Measurements from ENCODE around the gene BRD3OS. TPM values are rescaled to one million over a fixed set of nuclear protein-coding genes. Genes with fewer than 3 reads are reported as not detected.
A peak's percentile ranks its signal among the peaks of the same experiment; 100 is the strongest.

Gene BRD3OS
- polyA plus RNA-seq, 1 of the 3 experiments (the other 2 are of a cell fraction): 23.1 TPM

DNA sequence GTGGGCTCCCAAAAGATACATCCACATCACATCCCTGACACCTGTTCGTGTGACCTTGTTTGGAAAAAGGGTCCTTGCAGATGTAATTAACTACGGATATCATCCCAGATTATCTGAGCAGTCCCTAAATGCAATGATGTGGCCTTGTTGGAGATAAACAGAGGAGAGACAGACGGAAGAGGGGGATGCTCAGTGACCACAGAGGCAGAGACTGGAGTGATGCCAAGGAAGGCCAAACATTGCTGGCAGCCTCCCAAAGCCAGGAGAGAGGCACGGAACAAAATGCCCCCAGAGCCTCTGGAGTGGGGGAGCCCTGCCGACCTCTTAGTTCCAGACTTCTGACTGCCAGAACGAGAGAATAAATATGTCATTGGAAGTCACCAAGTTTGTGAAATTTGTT is 18.1 kb upstream of the BRD3OS start (continued):
- TF ChIP-seq, protein P1, sequence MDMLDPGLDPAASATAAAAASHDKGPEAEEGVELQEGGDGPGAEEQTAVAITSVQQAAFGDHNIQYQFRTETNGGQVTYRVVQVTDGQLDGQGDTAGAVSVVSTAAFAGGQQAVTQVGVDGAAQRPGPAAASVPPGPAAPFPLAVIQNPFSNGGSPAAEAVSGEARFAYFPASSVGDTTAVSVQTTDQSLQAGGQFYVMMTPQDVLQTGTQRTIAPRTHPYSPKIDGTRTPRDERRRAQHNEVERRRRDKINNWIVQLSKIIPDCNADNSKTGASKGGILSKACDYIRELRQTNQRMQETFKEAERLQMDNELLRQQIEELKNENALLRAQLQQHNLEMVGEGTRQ (IDR thresholded peaks at IDR 0.05; ENCODE audit: borderline replicate concordance, low read depth, low read length): no peak
- no peak for TF ChIP-seq TAF1 (IDR thresholded peaks at IDR 0.05; ENCODE audit: borderline replicate concordance, low read depth, low read length)
- TF ChIP-seq EP300 (IDR thresholded peaks at IDR 0.05; ENCODE audit: borderline replicate concordance in 1 of 2, low read depth in 1 of 2, low read length in 1 of 2): peak in 1 of 2 experiments; percentile 83; a peak in 2 of 4 replicates
- no peak for TF ChIP-seq GABPA (IDR thresholded peaks at IDR 0.05; ENCODE audit: low read depth)
- TF ChIP-seq RAD21 (IDR thresholded peaks at IDR 0.05; ENCODE audit: low read length): no peak
- TF ChIP-seq POLR2AphosphoS5 (IDR thresholded peaks at IDR 0.05; ENCODE audit: low read depth, low read length): no peak
- TF ChIP-seq RCOR1 (IDR thresholded peaks at IDR 0.05; ENCODE audit: low read length): peak; percentile 94
- TF ChIP-seq, protein P2, sequence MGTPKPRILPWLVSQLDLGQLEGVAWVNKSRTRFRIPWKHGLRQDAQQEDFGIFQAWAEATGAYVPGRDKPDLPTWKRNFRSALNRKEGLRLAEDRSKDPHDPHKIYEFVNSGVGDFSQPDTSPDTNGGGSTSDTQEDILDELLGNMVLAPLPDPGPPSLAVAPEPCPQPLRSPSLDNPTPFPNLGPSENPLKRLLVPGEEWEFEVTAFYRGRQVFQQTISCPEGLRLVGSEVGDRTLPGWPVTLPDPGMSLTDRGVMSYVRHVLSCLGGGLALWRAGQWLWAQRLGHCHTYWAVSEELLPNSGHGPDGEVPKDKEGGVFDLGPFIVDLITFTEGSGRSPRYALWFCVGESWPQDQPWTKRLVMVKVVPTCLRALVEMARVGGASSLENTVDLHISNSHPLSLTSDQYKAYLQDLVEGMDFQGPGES (IDR thresholded peaks at IDR 0.05; ENCODE audit: low read depth, low read length): no peak
- TF ChIP-seq JUND (IDR thresholded peaks at IDR 0.05): no peak
- TF ChIP-seq, protein P3, sequence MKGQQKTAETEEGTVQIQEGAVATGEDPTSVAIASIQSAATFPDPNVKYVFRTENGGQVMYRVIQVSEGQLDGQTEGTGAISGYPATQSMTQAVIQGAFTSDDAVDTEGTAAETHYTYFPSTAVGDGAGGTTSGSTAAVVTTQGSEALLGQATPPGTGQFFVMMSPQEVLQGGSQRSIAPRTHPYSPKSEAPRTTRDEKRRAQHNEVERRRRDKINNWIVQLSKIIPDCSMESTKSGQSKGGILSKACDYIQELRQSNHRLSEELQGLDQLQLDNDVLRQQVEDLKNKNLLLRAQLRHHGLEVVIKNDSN (IDR thresholded peaks at IDR 0.05; ENCODE audit: borderline replicate concordance, low read depth): no peak
- TF ChIP-seq, protein P4, sequence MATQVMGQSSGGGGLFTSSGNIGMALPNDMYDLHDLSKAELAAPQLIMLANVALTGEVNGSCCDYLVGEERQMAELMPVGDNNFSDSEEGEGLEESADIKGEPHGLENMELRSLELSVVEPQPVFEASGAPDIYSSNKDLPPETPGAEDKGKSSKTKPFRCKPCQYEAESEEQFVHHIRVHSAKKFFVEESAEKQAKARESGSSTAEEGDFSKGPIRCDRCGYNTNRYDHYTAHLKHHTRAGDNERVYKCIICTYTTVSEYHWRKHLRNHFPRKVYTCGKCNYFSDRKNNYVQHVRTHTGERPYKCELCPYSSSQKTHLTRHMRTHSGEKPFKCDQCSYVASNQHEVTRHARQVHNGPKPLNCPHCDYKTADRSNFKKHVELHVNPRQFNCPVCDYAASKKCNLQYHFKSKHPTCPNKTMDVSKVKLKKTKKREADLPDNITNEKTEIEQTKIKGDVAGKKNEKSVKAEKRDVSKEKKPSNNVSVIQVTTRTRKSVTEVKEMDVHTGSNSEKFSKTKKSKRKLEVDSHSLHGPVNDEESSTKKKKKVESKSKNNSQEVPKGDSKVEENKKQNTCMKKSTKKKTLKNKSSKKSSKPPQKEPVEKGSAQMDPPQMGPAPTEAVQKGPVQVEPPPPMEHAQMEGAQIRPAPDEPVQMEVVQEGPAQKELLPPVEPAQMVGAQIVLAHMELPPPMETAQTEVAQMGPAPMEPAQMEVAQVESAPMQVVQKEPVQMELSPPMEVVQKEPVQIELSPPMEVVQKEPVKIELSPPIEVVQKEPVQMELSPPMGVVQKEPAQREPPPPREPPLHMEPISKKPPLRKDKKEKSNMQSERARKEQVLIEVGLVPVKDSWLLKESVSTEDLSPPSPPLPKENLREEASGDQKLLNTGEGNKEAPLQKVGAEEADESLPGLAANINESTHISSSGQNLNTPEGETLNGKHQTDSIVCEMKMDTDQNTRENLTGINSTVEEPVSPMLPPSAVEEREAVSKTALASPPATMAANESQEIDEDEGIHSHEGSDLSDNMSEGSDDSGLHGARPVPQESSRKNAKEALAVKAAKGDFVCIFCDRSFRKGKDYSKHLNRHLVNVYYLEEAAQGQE (IDR thresholded peaks at IDR 0.05; ENCODE audit: low read depth, low read length): no peak
- no peak for TF ChIP-seq EZH2phosphoT487 (IDR thresholded peaks at IDR 0.05; ENCODE audit: borderline replicate concordance, low read depth)
- TF ChIP-seq, protein P5, sequence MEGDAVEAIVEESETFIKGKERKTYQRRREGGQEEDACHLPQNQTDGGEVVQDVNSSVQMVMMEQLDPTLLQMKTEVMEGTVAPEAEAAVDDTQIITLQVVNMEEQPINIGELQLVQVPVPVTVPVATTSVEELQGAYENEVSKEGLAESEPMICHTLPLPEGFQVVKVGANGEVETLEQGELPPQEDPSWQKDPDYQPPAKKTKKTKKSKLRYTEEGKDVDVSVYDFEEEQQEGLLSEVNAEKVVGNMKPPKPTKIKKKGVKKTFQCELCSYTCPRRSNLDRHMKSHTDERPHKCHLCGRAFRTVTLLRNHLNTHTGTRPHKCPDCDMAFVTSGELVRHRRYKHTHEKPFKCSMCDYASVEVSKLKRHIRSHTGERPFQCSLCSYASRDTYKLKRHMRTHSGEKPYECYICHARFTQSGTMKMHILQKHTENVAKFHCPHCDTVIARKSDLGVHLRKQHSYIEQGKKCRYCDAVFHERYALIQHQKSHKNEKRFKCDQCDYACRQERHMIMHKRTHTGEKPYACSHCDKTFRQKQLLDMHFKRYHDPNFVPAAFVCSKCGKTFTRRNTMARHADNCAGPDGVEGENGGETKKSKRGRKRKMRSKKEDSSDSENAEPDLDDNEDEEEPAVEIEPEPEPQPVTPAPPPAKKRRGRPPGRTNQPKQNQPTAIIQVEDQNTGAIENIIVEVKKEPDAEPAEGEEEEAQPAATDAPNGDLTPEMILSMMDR (IDR thresholded peaks at IDR 0.05): no peak
- TF ChIP-seq YY1 (IDR thresholded peaks at IDR 0.05; ENCODE audit: low read depth): no peak
- TF ChIP-seq NFIC (IDR thresholded peaks at IDR 0.05; ENCODE audit: borderline replicate concordance): peak; percentile 38
- no peak for TF ChIP-seq MEF2A (IDR thresholded peaks at IDR 0.05; ENCODE audit: borderline replicate concordance, low read depth)
- no peak for TF ChIP-seq ELF1 (IDR thresholded peaks at IDR 0.05)
- no peak for TF ChIP-seq FOXM1 (IDR thresholded peaks at IDR 0.05; ENCODE audit: low read depth)
